ENCODE results near the gene MRFAP1. TPM values are rescaled to one million over a fixed set of nuclear protein-coding genes. Genes with fewer than 3 reads are reported as not detected.
"Not testable (repeated sequence)": the region's sequence is repeated elsewhere in the genome, so short reads cannot be mapped to it uniquely, and the experiment has no call there.

Gene MRFAP1
- total RNA-seq, 1 donor from 2014 or later, result 293 TPM

DNA sequence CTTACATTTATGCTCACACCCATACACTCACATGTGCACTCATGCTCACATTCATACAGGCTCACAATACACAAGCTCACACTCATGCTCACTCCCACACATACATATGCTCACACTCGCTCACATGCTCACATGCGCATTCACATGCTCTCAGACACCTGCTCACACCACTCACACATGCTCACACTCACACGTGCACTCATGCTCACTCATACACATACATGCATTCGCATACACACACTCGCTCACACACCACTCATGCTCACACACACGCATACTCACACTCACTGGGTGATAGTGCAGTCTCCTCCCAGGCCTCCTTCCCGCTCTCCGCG is 24.8 kb downstream of the MRFAP1 start:
- Mint-ChIP-seq H3K9me3 (no peaks in the 10 kb centered on the region), H3K36me3 (no peaks in the 10 kb centered on the region), H3K27me3 (peaks cover 9% of the 10 kb centered on the region), H3K27ac (no peak overlapping the region), H3K4me3 (no peak overlapping the region), H3K4me1 (ENCODE audit: unreplicated experiment) (no peaks in the 10 kb centered on the region)
- TF ChIP-seq, protein P1, sequence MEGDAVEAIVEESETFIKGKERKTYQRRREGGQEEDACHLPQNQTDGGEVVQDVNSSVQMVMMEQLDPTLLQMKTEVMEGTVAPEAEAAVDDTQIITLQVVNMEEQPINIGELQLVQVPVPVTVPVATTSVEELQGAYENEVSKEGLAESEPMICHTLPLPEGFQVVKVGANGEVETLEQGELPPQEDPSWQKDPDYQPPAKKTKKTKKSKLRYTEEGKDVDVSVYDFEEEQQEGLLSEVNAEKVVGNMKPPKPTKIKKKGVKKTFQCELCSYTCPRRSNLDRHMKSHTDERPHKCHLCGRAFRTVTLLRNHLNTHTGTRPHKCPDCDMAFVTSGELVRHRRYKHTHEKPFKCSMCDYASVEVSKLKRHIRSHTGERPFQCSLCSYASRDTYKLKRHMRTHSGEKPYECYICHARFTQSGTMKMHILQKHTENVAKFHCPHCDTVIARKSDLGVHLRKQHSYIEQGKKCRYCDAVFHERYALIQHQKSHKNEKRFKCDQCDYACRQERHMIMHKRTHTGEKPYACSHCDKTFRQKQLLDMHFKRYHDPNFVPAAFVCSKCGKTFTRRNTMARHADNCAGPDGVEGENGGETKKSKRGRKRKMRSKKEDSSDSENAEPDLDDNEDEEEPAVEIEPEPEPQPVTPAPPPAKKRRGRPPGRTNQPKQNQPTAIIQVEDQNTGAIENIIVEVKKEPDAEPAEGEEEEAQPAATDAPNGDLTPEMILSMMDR (conservative IDR thresholded peaks at IDR 0.05), result no peak
- DNase-seq (ENCODE audit: extremely low spot score, unreplicated experiment), result no peak

GRCh38 chr4:6668391-6668790 is 27.9 kb downstream of the MRFAP1 start:
- peaks cover 2% of the 10 kb centered on the region for H3K4me1 Mint-ChIP-seq (ENCODE audit: unreplicated experiment)
- no peak overlapping the region for H3K4me3 Mint-ChIP-seq
- no peak overlapping the region for H3K27ac Mint-ChIP-seq
- TF ChIP-seq, protein P1 (conservative IDR thresholded peaks at IDR 0.05), result no peak
- no peaks in the 10 kb centered on the region for H3K9me3 Mint-ChIP-seq
- H3K27me3 Mint-ChIP-seq, result no peaks in the 10 kb centered on the region
- DNase-seq (ENCODE audit: extremely low spot score, unreplicated experiment), result no peak
- peaks cover 4% of the 10 kb centered on the region for H3K36me3 Mint-ChIP-seq

DNA sequence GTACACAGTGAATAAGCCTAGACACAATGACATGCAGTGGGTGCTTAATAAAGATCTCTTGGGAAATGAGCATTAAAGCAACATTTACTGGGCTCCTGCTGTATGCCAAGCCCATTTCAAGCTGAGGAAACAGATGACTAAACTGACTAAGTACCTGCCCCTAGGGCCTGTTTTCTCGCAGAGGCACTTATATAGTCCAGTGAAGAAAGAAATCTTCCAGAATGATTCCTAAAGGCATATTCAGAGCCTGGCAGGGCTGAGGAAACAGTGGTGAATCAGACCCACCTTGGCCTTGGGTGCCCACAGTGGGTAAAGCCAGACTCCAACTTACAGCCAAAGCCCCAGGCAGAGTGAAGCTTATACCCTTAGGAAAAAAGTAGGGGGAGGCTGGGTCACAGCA is 31.2 kb downstream of the MRFAP1 start:
- no peak for DNase-seq (ENCODE audit: extremely low spot score, unreplicated experiment)
- no peaks in the 10 kb centered on the region for H3K27me3 Mint-ChIP-seq
- peaks cover 18% of the 10 kb centered on the region for H3K36me3 Mint-ChIP-seq

GRCh38 chr4:6672131-6672530 is 31.6 kb downstream of the MRFAP1 start:
- Mint-ChIP-seq H3K27me3 (no peaks in the 10 kb centered on the region), H3K36me3 (peaks cover 21% of the 10 kb centered on the region)
- TF ChIP-seq, protein P1 (conservative IDR thresholded peaks at IDR 0.05), result no peak

More for the DNA sequence above, 31.2 kb downstream of the MRFAP1 start:
- TF ChIP-seq, protein P1 (conservative IDR thresholded peaks at IDR 0.05), result no peak
- no peak overlapping the region for H3K4me3 Mint-ChIP-seq
- H3K4me1 Mint-ChIP-seq (ENCODE audit: unreplicated experiment), result peaks cover 26% of the 10 kb centered on the region
- peak overlapping the region; percentile 46 for H3K27ac Mint-ChIP-seq
- H3K9me3 Mint-ChIP-seq, result no peaks in the 10 kb centered on the region

GRCh38 chr4:6672541-6673190 is 32.2 kb downstream of the MRFAP1 start:
- H3K4me1 Mint-ChIP-seq (ENCODE audit: unreplicated experiment), result peaks cover 36% of the 10 kb centered on the region
- not testable (repeated sequence) for H3K27me3 Mint-ChIP-seq; DNase-seq (ENCODE audit: extremely low spot score, unreplicated experiment); H3K9me3 Mint-ChIP-seq; H3K27ac Mint-ChIP-seq
- peaks cover 26% of the 10 kb centered on the region for H3K36me3 Mint-ChIP-seq
- H3K4me3 Mint-ChIP-seq, result peak overlapping the region; percentile 96

More at GRCh38 chr4:6672131-6672530, 31.6 kb downstream of the MRFAP1 start:
- Mint-ChIP-seq H3K4me1 (ENCODE audit: unreplicated experiment) (peaks cover 31% of the 10 kb centered on the region), H3K9me3 (no peaks in the 10 kb centered on the region), H3K4me3 (no peak overlapping the region), H3K27ac (no peak overlapping the region)
- DNase-seq (ENCODE audit: extremely low spot score, unreplicated experiment), result no peak

DNA sequence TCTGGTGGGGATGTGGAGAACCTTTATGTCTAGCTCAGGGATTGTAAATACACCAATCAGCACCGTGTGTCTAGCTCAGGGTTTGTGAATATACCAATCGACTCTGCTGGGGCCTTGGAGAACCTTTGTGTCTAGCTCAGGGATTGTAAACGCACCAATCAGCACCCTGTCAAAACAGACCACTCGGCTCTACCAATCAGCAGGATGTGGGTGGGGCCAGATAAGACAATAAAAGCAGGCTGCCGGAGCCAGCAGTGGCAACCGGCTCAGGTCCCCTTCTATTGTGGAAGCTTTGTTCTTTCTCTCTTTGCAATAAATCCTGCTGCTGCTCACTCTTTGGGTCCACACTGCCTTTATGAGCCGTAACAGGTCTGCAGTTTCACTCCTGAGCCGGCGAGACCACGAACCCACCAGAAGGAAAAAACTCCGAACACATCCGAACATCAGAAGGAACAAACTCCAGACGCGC is 32.7 kb downstream of the MRFAP1 start:
- DNase-seq (ENCODE audit: extremely low spot score, unreplicated experiment); H3K9me3 Mint-ChIP-seq; H3K27me3 Mint-ChIP-seq: not testable (repeated sequence)
- H3K4me1 Mint-ChIP-seq (ENCODE audit: unreplicated experiment), result peaks cover 38% of the 10 kb centered on the region
- H3K4me3 Mint-ChIP-seq, result peak overlapping the region; percentile 96
- H3K36me3 Mint-ChIP-seq, result peaks cover 28% of the 10 kb centered on the region
- peak overlapping the region; percentile 87 for H3K27ac Mint-ChIP-seq
